Measurements from ENCODE around the gene TEFM. TPM values are rescaled to one million over a fixed set of nuclear protein-coding genes. Genes with fewer than 3 reads are reported as not detected.
"Not testable (repeated sequence)": the region's sequence is repeated elsewhere in the genome, so short reads cannot be mapped to it uniquely, and the experiment has no call there.

TEFM gene
- polyA plus RNA-seq, 6 donors from 2014 or later: 16.0 to 33.9 (median 21.9) TPM

GRCh38 chr17:30913955-30914354, 7.9 kb upstream of the TEFM start:
- DNase-seq (no peak), ATAC-seq (ENCODE audit: low read depth in 2 of 2) (peak; percentile 59 to 64)
- Mint-ChIP-seq H3K27ac (peak overlapping the region in 1 of 6 donors; percentile 21), H3K4me3 (peak overlapping the region in 1 of 8 donors; percentile 44), H3K27me3 (no peaks in the 10 kb centered on the region), H3K36me3 (no peaks in the 10 kb centered on the region), H3K4me1 (peaks cover 4 to 7% (median 7%) of the 10 kb centered on the region in 3 donors), H3K9me3 (no peaks in the 10 kb centered on the region)

- not testable (repeated sequence) for ATAC-seq (ENCODE audit: low read depth in 2 of 2); DNase-seq
Measured at GRCh38 chr17:30910151-30910550, 4.1 kb upstream of the TEFM start.

GRCh38 chr17:30908717-30909420, 2.8 kb upstream of the TEFM start:
- Mint-ChIP-seq H3K27me3 (no peaks in the 10 kb centered on the region), H3K27ac (peak overlapping the region in 1 of 6 donors; percentile 40), H3K9me3 (no peaks in the 10 kb centered on the region), H3K36me3 (peaks cover 1 to 2% of the 10 kb centered on the region in 2 donors), H3K4me1 (peaks cover 28 to 46% (median 28%) of the 10 kb centered on the region in 3 donors), H3K4me3 (peak overlapping the region in 4 of 8 donors; percentile 12 to 83 (median 38))
- ATAC-seq (ENCODE audit: low read depth in 2 of 2): no peak
- no peak for DNase-seq

More at GRCh38 chr17:30910151-30910550, 4.1 kb upstream of the TEFM start:
- H3K36me3 Mint-ChIP-seq, H3K9me3 Mint-ChIP-seq, H3K27me3 Mint-ChIP-seq: not testable (repeated sequence)
- H3K4me1 Mint-ChIP-seq: peaks cover 27 to 39% (median 27%) of the 10 kb centered on the region in 3 donors
- H3K4me3 Mint-ChIP-seq: peak overlapping the region in 1 of 8 donors; percentile 48
- peak overlapping the region in 1 of 6 donors; percentile 59 for H3K27ac Mint-ChIP-seq

DNA sequence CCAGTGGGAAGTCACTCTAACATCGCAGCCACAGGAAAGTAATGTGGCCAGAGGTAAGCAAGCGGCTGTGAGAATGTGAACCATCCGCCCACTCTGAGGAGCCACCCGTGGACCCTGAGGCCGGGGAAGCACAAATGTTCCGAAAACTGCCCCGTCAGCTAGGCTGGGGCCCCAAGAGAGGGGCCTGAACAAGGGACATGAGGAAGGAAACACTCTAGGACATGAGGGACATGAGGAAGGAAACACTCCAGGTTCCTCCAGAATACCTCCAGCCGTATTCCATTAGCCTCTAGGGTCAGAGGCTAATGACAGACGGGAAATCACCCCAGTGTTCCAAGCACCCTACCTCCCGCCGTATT, 317 bp downstream of the TEFM start:
- Mint-ChIP-seq H3K27ac (peak overlapping the region; percentile 91 to 98 (median 94)), H3K4me3 (peak overlapping the region; percentile 92 to 99 (median 97)), H3K36me3 (peaks cover 8 to 13% of the 10 kb centered on the region in 2 donors), H3K27me3 (no peaks in the 10 kb centered on the region), H3K9me3 (no peaks in the 10 kb centered on the region), H3K4me1 (peaks cover 39 to 67% (median 42%) of the 10 kb centered on the region in 3 donors)
- DNase-seq (no peak), ATAC-seq (ENCODE audit: low read depth in 2 of 2) (peak; percentile 26 to 29)

GRCh38 chr17:30897311-30897710, 8.7 kb downstream of the TEFM start:
- H3K4me1 Mint-ChIP-seq: peaks cover 7 to 15% (median 10%) of the 10 kb centered on the region in 3 donors
- no peaks in the 10 kb centered on the region for H3K27me3 Mint-ChIP-seq
- peaks cover 0 to 7% of the 10 kb centered on the region in 2 donors for H3K36me3 Mint-ChIP-seq
- H3K9me3 Mint-ChIP-seq: no peaks in the 10 kb centered on the region
- no peak overlapping the region for H3K4me3 Mint-ChIP-seq
- ATAC-seq (ENCODE audit: low read depth in 2 of 2) (no peak), DNase-seq (no peak)
- H3K27ac Mint-ChIP-seq: peak overlapping the region in 1 of 6 donors; percentile 69

DNA sequence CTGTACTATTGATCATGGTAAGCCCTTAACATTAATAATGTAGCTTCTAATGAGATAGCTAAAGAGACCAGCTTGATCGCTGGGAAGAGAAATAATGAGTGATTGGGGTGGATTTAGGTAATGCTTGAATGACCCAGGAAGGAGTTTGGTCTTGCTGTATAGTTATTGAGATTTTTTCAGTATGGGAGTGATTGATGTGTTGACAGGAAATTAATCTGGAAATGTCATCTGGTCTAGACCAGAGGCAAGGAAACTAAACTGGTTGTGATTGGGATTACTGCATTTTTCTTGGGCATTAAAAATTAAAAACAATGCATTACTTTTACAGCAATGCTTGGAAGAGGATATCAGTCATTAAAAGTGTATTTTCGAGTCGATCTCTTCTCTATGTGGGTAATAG, 11.8 kb downstream of the TEFM start:
- no peak for ATAC-seq (ENCODE audit: low read depth in 2 of 2)

GRCh38 chr17:30886187-30886586, 19.9 kb downstream of the TEFM start:
- Mint-ChIP-seq H3K36me3 (no peaks in the 10 kb centered on the region), H3K9me3 (no peaks in the 10 kb centered on the region), H3K27ac (no peak overlapping the region), H3K4me1 (no peaks in the 10 kb centered on the region), H3K4me3 (no peak overlapping the region), H3K27me3 (no peaks in the 10 kb centered on the region)
- ATAC-seq (ENCODE audit: low read depth in 2 of 2) (no peak), DNase-seq (no peak)

More for the DNA sequence above, 11.8 kb downstream of the TEFM start:
- peaks cover 0 to 3% of the 10 kb centered on the region in 2 donors for H3K36me3 Mint-ChIP-seq
- H3K4me3 Mint-ChIP-seq: no peak overlapping the region
- H3K27ac Mint-ChIP-seq: peak overlapping the region in 2 of 6 donors; percentile 2 to 13
- H3K4me1 Mint-ChIP-seq: no peaks in the 10 kb centered on the region
- no peaks in the 10 kb centered on the region for H3K9me3 Mint-ChIP-seq
- DNase-seq: no peak
- H3K27me3 Mint-ChIP-seq: no peaks in the 10 kb centered on the region

DNA sequence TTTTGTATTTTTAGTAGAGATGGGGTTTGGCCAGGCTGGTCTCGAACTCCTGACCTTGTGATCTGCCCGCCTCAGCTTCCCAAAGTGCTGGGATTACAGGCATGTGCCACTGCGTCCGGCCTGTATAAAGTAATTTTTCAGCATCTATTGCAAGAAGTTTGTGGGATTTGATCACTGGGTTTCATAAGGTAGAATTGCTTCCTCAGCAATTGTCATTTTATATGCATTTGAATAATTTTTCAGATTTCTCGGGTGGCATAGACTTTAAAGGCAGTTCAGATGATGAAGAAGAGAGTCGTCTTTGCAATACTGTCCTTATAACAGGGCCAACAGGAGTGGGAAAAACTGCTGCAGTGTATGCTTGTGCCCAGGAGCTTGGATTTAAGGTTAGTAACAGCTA, 37.0 kb downstream of the TEFM start:
- Mint-ChIP-seq H3K4me3 (no peak overlapping the region), H3K27me3 (no peaks in the 10 kb centered on the region), H3K9me3 (peaks cover 0 to 1% (median 0%) of the 10 kb centered on the region in 7 donors), H3K4me1 (no peaks in the 10 kb centered on the region), H3K36me3 (peaks cover 0 to 4% of the 10 kb centered on the region in 2 donors), H3K27ac (peak overlapping the region in 1 of 6 donors; percentile 39)
- DNase-seq (no peak), ATAC-seq (ENCODE audit: low read depth in 2 of 2) (no peak)

DNA sequence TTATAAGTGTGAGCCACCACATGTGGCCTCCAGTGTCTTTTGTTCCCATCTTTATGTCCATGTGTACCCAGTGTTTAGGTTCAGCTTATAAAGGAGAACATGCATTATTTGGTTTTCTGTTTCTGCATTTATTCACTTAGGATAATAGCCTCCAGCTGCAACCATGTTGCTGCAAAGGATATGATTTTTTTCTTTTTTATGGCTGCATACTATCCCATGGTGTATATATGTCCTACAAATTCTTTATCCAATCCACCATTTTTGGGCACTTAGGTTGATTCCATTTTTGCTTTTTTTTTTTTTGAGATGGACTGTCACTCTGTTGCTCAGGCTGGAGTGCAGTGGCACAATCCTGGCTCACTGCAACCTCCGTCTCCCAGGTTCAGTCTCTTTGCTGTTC, 41.4 kb downstream of the TEFM start:
- H3K27ac Mint-ChIP-seq: peak overlapping the region in 1 of 6 donors; percentile 56
- H3K4me1 Mint-ChIP-seq: no peaks in the 10 kb centered on the region
- ATAC-seq (ENCODE audit: low read depth in 2 of 2) (no peak), DNase-seq (no peak)
- H3K36me3 Mint-ChIP-seq: no peaks in the 10 kb centered on the region
- H3K4me3 Mint-ChIP-seq: no peak overlapping the region
- peaks cover 0 to 1% (median 0%) of the 10 kb centered on the region in 7 donors for H3K9me3 Mint-ChIP-seq
- no peaks in the 10 kb centered on the region for H3K27me3 Mint-ChIP-seq

DNA sequence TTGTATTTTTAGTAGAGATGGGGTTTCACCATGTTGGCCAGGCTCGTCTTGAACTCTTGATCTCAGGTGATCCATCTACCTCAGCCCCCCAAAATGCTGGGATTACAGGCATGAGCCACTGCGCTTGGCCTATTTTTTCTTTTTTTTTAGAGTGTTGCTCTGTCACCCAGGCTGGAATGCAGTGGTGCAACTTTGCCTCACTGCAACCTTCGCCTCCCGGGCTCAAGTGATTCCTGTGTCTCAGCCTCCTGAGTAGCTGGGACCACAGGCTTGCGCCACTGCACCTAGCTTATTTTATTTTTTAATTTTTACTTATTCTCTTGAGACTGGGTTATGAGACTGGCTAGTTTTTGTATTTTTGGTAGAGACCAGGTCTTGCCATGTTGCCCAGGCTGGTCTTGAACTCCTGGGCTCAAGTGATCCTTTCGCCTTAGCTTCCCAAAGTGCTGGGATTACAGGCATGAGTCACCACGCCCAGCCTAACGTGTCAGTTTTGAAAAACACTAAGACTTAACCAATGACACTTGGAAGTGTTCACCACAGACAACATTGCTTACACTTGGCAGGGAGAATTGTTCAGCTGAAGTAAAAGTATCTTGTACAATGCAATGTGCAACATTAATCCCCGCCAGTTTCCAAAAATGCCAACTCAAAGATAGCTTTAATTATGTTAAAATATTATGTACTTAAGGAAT, 47.3 kb downstream of the TEFM start:
- Mint-ChIP-seq H3K27ac (no peak overlapping the region), H3K27me3 (no peaks in the 10 kb centered on the region), H3K4me3 (no peak overlapping the region), H3K36me3 (no peaks in the 10 kb centered on the region), H3K4me1 (no peaks in the 10 kb centered on the region), H3K9me3 (no peaks in the 10 kb centered on the region)
- DNase-seq: no peak
- ATAC-seq (ENCODE audit: low read depth in 2 of 2): no peak

GRCh38 chr17:30854146-30854545, 51.9 kb downstream of the TEFM start:
- no peak for DNase-seq
- Mint-ChIP-seq H3K27ac (no peak overlapping the region), H3K9me3 (no peaks in the 10 kb centered on the region), H3K4me3 (no peak overlapping the region), H3K36me3 (no peaks in the 10 kb centered on the region), H3K27me3 (no peaks in the 10 kb centered on the region), H3K4me1 (no peaks in the 10 kb centered on the region)
- no peak for ATAC-seq (ENCODE audit: low read depth in 2 of 2)

Data from naive B cell (primary cell).